DMS53 (cell line): ENCODE data around the gene CNTNAP1.

Source experiments
- DNase-seq: peaks from one replicate; lab custom pipeline; 2025; lab: John Stamatoyannopoulos, UW

The CNTNAP1 gene

GRCh38 chr17:42670789-42671657 is 11.3 kb upstream of the CNTNAP1 start:
- DNase-seq: no peak

GRCh38 chr17:42672038-42672437 is 10.3 kb upstream of the CNTNAP1 start:
- DNase-seq: no peak

DNA sequence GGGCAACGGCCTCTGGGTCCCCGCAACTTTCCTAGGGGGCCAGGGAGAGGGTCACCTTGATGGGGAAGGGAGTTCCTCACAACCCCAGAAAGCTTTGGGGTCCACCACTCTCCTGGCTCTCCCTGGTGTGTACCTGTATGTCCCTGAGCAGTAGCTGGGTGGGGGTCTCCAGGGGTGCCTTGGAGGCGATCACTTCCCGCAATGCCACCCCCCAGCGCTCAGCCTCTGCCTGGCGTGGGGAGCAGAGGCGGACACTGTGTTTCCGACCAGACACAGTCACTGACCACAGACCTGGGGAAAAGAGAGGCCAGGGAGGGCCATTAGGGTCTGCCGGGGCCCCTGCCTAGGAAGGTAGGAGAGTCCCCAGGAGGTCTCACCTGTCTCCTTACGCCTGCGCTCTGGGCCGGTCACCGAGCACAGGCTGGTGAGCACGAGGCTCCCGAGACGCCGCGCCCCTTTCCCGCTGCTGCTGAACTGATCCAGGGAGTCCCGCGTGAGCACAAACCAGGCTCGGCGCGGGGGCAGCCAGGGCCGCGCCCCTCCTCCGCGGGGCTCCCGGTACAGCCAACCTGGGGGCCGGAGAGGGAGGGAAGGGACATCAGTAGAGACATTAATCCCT is 9.0 kb upstream of the CNTNAP1 start:
- no peak for DNase-seq

GRCh38 chr17:42673885-42674754 is 8.2 kb upstream of the CNTNAP1 start:
- peak; percentile 33 for DNase-seq

DNA sequence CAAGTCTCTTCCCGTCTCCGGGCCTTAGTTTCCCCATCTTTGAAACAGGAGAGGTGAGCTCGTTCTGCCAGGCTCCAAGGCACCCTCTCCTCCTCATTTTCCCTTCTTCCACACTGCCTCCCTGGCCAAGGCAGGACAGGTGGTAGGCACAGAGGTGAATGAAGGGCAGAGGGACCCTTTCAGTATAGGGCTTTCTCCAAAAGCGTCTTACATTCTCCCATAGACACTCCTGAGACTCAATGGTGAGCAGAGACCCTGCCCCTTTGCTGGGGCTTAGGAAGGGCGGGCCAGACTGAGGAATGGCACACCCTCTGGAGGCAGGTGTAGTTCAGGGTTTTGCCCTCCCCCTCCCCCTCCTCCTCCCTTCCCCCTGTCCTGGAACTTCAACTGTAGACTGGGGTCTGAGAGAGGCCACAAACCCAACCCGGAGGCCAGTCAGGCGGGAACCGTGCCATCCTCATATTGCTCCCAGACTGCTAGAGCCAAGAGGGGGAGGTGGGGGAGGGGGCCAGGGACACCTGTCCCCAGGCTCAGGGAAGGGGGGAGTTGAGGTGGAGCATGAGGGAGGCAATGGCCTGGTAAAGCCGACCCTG is 7.5 kb upstream of the CNTNAP1 start:
- peak; percentile 67 for DNase-seq

GRCh38 chr17:42675348-42675964 is 6.9 kb upstream of the CNTNAP1 start:
- DNase-seq: peak; percentile 64

DNA sequence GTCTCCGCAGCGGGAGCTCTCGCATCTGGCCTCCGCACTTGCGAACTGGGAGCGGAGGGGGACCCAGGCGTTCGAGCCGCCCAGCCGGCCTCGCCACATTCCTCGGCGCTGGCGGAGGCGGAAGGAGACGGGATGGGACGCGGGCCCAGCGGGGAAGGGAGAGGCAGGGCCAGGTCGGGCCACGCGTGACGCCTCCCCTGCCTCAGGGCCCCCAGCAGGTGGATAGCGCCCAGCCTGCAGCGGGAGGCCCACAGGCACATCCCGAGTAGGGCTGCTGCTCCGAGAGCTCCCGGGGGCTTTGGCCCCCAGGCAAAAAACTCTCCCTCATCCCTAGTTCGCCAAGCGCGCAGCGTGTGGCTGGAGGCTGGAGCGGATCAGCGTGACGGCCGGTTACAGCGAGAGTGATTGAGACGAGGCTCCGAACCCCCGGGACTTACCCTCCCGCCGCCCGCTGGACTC is 6.3 kb upstream of the CNTNAP1 start:
- DNase-seq: peak; percentile 86

DNA sequence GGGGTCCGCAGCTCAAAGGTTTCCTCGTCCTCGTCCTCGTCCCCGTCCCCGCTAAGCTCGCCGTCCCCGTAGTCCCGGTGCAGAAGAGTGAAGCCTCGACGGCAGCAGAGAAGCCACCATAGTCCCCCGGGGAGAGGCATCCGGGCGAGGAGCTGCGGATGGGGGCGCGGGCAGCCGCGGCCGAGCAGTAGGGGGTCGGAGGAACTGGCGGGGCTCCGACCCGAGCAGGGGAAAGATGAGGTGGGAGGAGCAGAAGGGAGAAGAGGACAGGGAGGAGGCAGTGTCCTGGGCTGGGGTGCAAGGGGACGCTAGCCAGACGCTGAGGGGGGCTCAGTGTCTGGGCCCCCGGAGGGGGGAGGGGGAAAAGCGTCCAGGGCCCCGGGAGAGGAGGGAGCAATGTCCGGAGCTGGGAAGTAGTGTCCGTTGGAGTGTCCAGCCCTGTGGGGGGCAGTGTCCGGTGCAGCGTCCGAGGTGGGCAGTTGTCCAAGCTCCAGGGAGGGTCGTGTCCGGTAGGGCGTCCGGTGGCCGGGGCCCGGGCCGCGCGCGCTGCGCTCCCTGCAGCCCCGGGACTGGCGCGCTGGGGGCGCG is 5.8 kb upstream of the CNTNAP1 start, which contains the start of gene PLEKHH3:
TSS of gene PLEKHH3 (minus strand) at position 571 of the 588 bp plus-strand sequence. CDS start at position 140, 431 bp downstream.
- DNase-seq: no peak

DNA sequence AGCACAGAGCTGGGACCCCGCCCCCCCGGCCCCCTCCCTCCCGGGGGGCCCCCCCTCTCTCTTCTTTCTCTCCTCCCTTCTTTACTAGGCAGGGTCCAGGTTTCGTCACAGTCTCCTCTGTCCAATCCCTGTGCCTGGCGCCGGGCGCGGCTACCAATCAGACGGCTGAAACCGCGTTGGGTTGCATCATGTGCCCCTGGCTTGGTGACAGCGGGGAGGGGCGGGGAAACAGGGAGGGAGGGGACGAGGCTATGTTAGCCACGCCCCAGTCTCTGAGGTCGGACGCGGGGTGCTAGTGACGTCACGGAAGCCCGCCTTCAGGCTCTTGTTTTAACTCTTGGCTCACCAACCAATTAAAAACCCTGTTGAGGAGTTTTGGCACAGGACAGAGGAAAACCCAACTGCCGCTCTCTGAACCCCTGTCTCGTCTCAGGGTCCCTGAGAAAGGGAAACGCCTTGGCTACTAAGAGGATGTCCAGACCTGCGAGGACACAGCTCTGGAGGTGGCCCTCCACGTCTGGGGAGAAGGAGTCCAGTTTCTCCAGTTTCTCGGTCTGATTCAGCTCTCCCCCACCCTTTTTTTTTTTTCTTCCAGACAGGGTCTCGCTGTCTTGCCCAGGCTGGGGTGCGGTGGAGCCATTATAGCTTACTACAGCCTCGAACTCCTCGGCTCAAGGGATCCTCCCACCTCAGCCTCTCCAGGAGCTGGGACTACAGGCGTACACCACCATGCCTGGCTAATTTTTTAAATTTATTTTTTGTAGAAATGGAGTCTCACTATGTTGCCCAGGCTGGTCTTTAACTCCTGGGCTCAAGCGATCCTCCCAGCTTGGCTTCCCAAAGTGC is 5.1 kb upstream of the CNTNAP1 start:
- DNase-seq: peak; percentile 100

DNA sequence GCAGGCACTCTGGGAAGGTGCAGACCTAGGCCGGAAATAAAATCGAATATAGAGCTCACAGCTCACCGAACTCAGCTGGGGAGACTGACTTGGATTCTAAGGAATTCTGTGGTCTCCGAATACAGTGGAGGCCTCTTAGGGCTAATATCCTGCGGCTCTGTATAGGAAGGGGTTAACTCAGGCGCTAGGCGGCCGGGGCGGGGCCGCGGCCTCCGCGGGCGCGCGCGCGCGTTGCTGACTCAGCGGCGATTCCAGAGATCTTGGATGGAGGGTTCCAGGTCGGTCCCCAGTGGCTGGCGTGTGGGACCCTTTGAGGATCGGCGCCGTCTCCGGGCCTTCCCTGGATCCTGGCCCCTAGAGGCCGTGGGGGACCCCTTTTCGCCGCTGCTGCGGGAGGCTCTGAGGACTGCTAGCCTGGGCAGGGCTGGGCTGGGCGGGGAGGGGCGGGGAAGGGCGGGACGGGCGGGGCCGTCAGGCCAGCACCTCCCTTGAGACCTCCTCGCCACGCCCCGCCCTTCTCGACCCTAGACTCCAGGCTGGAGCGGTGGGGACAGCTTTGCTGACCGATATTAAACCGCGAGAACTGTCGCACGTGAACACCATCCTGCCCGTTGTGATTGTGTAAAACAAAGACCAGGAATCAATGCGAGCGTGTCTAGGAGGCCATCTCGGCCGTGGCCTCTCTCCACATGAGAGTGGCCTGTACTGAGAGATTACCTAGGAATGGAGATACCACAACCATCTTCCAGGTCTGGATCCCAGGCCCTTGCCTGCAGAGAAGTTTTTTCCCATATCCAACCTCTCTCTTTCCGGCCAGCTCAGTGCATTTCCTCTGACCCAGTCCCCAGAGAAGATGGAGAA is 4.2 kb upstream of the CNTNAP1 start:
- DNase-seq: peak; percentile 98

DNA sequence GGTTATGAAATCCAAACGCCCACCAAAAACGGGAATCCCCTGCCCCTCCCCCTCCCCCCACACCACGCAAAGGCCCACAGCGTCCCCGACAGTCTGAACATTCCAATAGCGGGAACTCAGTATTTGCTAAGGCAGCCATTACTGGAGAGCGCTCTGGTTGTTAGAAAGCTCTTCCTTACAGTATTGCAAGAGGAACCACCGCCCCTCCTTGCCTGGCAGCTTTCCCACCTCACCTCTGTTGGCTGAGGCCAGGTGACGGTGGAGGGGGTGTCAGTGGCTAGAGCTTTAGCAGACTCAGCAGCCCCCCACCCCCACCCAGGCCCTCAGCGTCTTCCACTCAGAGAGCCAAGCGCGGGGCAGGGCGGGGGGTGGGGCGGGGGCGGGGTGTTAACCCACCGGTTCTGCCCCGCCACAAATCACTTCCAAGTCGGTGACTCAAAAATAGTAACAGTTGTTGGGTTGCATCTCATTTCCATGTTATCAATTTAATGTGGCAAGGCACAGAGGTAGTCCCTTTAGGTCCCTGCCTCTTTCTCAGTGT is 3.3 kb upstream of the CNTNAP1 start:
- peak; percentile 78 for DNase-seq

DNA sequence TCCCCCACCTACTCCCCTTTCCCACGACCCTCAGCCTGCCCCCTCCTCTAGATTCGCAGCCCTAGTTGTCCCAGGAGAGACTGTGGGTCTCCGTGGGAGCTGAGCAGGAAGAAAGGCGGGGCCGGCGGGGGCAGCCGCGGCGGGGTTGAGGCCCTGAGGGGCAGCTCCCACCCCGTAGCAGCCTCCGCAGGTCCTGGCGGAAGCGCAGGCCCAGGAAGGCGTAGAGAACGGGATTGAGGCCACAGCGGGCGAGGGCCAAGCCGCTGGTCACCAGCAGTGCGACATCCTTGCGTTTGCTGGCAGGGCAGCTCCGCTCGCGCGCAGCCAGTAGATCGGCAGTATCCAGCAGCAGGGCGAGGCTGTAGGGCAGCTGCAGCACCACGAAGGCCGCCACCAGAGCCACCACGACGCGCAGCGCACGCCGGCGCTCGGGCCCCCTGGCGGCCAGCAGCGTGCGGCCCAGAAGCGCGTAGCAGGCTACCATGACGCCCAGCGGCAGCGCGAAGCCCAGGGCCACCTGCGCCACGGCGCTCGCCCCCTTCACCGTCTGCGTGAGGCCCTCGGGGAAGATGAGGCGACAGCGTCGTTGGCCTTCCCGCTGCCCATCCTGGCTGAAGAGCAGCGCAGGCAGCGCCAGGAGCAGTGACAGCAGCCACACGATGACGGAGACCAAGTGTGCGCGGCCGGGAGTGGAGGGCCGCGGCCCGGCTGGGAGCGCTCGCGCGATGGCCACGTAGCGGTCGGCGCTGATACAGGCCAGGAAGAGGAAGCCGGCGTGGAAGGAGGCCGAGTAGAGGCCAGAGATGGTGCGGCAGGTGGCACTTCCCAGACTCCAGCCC is 2.6 kb upstream of the CNTNAP1 start:
- peak; percentile 97 for DNase-seq

DNA sequence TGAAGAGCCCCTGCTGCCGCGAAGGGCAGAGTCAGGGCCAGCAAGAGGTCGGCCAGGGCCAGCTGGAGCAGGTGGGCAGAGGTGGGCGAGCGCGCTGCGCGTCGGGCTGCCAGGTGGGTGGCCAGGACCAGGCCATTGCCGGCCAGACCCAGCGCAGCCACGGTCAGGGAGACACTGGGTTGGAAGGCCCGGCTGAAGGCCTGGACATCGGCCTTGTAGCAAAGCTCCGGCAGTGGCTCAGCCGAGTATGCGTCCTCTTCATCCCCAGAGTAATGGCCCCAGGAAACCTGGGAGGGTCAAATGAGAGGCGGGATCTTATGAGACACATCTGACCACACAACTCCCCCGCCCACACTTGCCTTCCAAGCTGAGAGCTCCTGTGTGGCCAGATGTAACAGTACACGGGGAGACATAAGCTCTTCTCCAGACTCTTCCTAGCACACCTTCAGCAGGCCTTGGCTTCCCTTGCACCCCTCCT is 2.0 kb upstream of the CNTNAP1 start:
- DNase-seq: peak; percentile 70

- peak; percentile 89 for DNase-seq
These were observed 532 bp downstream of the CNTNAP1 start for GRCh38 chr17:42682722-42683403.

DNA sequence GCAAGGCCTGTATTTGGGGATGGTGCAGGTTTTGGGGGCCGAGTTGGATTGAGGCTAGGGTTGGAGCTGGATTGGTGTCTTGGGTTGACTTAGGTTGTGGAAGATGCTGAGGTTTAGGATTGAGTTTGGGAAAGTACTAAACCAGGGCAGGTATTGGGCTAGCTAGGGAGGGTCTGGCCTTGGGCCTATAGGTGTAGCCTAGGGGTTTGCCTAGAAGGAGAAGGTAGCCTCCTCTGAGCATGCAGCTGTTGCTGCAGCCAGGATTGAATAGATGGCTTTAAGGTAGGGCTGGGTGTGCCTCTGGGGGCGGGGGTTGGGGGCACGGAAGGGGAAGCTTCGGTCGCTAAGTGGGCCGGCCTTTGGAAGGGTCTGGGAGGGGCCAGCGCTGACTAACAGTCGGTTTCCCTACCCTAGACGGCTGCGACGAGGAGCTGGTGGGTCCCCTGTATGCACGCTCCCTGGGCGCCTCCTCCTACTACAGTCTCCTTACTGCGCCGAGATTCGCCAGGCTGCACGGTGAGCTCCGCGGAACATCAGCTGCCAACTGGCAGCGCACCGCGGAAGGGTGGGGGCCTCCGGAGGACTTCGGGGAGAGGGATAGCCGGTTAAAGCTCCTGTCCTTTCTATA is 1.2 kb downstream of the CNTNAP1 start:
- DNase-seq: peak; percentile 36

GRCh38 chr17:42684929-42685556 is 2.7 kb downstream of the CNTNAP1 start:
- no peak for DNase-seq
